CD8-positive, alpha-beta memory T cell (primary cell): ENCODE results near the gene USP17L30. TPM values are rescaled to one million over a fixed set of nuclear protein-coding genes. Genes with fewer than 3 reads are reported as not detected.

Source experiments
- polyA plus RNA-seq: library from polyadenylated mRNA; unstranded; fragments of 300-500 nt; fragmentation: Illumina TruSeq; gene quantifications from one replicate; pipeline ENCODE4 v1.2.3, GENCODE V29; 2021
- total RNA-seq, 2 experiments: library from RNA; stranded (reverse); gene quantifications; one replicate each; pipeline ENCODE4 v1.2.3, GENCODE V29; 2021

Gene USP17L30
- total and polyA plus RNA-seq, 3 experiments from 2014 or later, result not detected

Other genes starting within 250 kb of the USP17L30 start
- not detected for gene FAM90A26, start 192.7 kb upstream of the USP17L30 start, total RNA-seq
- not detected for gene FAM90A26, start 192.7 kb upstream of the USP17L30 start, polyA plus RNA-seq
- gene USP17L10, start 152.5 kb upstream of the USP17L30 start, total RNA-seq, result not detected
- not detected for gene USP17L10, start 152.5 kb upstream of the USP17L30 start, polyA plus RNA-seq
- gene USP17L11, start 147.7 kb upstream of the USP17L30 start, total RNA-seq, result under 1 TPM in 1 of 2 experiments, not detected in 1; 0.13 TPM
- gene USP17L11, start 147.7 kb upstream of the USP17L30 start, polyA plus RNA-seq, result not detected
- not detected for gene USP17L12, start 143.0 kb upstream of the USP17L30 start, total RNA-seq
- gene USP17L12, start 143.0 kb upstream of the USP17L30 start, polyA plus RNA-seq, result not detected
- not detected for gene USP17L13, start 138.2 kb upstream of the USP17L30 start, total RNA-seq
- not detected for gene USP17L13, start 138.2 kb upstream of the USP17L30 start, polyA plus RNA-seq
- gene USP17L15, start 128.7 kb upstream of the USP17L30 start, total RNA-seq, result not detected
- not detected for gene USP17L15, start 128.7 kb upstream of the USP17L30 start, polyA plus RNA-seq
- not detected for gene USP17L17, start 119.2 kb upstream of the USP17L30 start, total RNA-seq
- not detected for gene USP17L17, start 119.2 kb upstream of the USP17L30 start, polyA plus RNA-seq
- not detected for gene USP17L18, start 114.5 kb upstream of the USP17L30 start, total RNA-seq
- gene USP17L18, start 114.5 kb upstream of the USP17L30 start, polyA plus RNA-seq, result not detected
- not detected for gene USP17L19, start 109.8 kb upstream of the USP17L30 start, total RNA-seq
- gene USP17L19, start 109.8 kb upstream of the USP17L30 start, polyA plus RNA-seq, result not detected
- not detected for gene USP17L20, start 105.0 kb upstream of the USP17L30 start, total RNA-seq
- not detected for gene USP17L20, start 105.0 kb upstream of the USP17L30 start, polyA plus RNA-seq
- not detected for gene USP17L21, start 100.3 kb upstream of the USP17L30 start, total RNA-seq
- not detected for gene USP17L21, start 100.3 kb upstream of the USP17L30 start, polyA plus RNA-seq
- not detected for gene USP17L22, start 95.5 kb upstream of the USP17L30 start, total RNA-seq
- gene USP17L22, start 95.5 kb upstream of the USP17L30 start, polyA plus RNA-seq, result not detected
- gene USP17L24, start 38.0 kb upstream of the USP17L30 start, total RNA-seq, result not detected
- not detected for gene USP17L24, start 38.0 kb upstream of the USP17L30 start, polyA plus RNA-seq
- gene USP17L25, start 33.2 kb upstream of the USP17L30 start, total RNA-seq, result not detected
- gene USP17L25, start 33.2 kb upstream of the USP17L30 start, polyA plus RNA-seq, result not detected
- gene USP17L26, start 28.5 kb upstream of the USP17L30 start, total RNA-seq, result not detected
- not detected for gene USP17L26, start 28.5 kb upstream of the USP17L30 start, polyA plus RNA-seq
- gene USP17L5, start 23.7 kb upstream of the USP17L30 start, total RNA-seq, result not detected
- gene USP17L5, start 23.7 kb upstream of the USP17L30 start, polyA plus RNA-seq, result not detected
- not detected for gene USP17L27, start 19.0 kb upstream of the USP17L30 start, total RNA-seq
- gene USP17L27, start 19.0 kb upstream of the USP17L30 start, polyA plus RNA-seq, result not detected
- not detected for gene USP17L28, start 14.2 kb upstream of the USP17L30 start, total RNA-seq
- not detected for gene USP17L28, start 14.2 kb upstream of the USP17L30 start, polyA plus RNA-seq
- not detected for gene USP17L29, start 9.5 kb upstream of the USP17L30 start, total RNA-seq
- not detected for gene USP17L29, start 9.5 kb upstream of the USP17L30 start, polyA plus RNA-seq
- not detected for gene DEFB131A, start 81.3 kb downstream of the USP17L30 start, total RNA-seq
- gene DEFB131A, start 81.3 kb downstream of the USP17L30 start, polyA plus RNA-seq, result not detected